HUDEP-2 (cell line): ENCODE measurements around the gene SYNC.
"Not testable (repeated sequence)": the region's sequence is repeated elsewhere in the genome, so short reads cannot be mapped to it uniquely, and the experiment has no call there.

Experiments used
- DNase-seq, 76 experiments: peaks; one replicate each; lab custom pipeline; 2025; ENCODE audit not compliant: unreplicated experiment in 76 of 76; lab: John Stamatoyannopoulos, UW

Gene SYNC

DNA sequence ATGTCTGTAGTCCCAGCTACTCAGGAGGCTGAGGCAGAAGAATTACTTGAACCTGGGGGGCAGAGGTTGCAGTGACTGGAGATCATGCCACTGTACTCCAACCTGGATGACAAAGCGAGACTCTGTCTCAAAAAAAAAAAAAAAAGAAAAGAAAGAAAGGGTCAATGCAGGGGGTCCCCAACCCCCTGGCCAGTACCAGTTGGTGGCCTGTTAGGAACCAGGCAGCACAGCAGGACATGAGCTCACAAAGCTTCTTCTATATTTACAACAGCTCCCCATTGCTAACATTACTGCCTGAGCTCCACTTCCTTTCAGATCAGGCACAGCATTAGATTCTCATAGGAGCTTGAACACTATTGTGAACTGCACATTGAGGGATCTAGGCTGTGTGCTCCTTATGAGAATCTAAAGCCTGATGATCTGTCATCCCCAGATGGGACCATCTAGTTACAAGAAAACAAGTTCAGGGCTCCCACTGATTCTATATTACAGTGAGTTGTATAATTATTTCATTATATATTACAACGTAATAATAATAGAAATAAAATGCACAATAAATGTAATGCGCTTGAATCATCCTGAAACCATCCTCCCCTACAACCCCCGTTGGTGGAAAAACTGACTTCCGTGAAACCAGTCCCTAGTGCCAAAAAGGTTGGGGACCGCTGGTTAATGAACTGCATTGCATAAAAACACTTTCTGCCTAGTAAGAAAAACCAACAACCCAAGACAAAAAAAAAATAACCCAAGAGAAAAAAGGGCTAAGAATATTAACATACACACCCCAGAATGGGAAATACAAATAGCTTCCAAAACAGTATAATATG, 55.0 kb downstream of the SYNC start:
- DNase-seq = no peak

DNA sequence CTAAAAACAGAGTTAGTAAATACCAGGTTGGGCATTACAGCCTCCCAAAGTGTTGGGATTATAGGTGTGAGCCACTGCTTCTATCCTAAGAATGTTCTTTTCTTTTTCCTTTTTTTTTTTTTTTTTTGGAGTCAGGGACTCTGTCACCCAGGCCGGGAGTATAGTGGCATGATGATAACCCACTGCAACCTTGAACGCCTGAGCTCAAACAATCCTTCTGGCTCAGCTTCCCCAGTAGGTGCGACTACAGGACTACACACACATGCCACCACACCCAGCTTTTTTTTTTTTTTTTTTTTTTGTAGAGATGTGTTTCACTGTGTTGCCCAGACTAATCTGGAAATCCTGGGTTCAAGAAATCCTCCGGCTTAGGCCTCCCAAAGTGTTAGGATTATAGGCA, 58.1 kb downstream of the SYNC start:
- no peak for DNase-seq

GRCh38 chr1:32642292-32642827, 60.2 kb downstream of the SYNC start:
- not testable (repeated sequence) for DNase-seq

GRCh38 chr1:32639489-32640075, 63.0 kb downstream of the SYNC start:
- no peak for DNase-seq

GRCh38 chr1:32636914-32637645, 65.5 kb downstream of the SYNC start:
- no peak for DNase-seq

DNA sequence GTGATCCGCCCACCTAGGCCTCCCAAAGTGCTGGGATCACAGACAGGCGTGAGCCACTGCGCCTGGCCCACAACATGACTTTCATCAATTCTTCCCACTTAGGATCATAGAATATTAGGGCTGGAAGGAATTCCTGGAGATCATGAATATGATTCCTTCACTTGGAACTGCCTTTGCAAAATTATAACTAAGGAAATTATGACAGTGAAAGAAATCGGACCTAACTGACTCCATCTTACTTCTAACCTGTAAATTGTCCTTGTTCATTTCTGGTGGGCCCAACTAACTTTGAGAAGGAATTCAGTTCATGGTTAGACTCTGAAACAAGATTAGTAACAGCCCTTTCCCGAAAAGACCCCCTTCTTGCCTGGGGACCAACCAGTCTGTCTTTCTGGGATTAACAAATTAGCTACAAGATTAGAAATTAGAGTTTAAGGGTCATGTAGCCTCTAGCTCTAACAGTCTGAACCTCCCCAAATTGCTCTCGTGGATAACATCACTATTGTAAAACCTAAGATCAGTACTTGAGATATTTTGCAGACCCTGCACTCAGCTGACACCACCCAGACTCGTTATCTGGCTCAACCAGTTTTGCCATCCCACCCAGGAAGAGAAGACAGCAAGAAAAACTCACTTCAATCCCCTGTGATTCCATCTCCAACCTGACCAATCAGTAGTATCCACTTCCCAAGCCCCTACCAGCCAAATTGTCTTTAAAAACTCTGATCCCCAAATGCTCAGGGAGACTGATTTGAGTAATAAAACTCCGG, 66.9 kb downstream of the SYNC start:
- DNase-seq = no peak

GRCh38 chr1:32632829-32633228, 69.7 kb downstream of the SYNC start:
- no peak for DNase-seq

DNA sequence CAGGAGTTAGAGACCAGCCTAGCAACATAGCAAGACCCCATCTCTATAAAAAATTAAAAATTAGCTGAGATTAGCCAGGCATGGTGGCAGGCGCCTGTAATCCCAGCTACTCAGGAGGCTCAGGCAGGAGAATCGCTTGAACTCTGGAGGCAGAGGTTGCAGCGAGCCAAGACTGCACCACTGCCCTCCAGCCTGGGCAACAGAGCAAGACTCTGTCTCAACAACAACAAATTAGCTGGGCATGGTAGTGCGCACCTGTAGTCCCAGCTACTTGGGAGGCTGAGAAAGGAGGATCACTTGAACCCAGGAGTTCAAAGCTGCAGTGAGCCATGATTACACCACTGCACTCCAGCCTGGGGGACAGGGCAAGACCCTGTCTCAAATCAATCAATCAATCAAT, 72.4 kb downstream of the SYNC start:
- not testable (repeated sequence) for DNase-seq
